Ovary (tissue), 3 donors: Measurements from ENCODE around the gene VPS52.

Experiments used
- EP300 ChIP-seq: sonication (generic); formaldehyde crosslinking; IDR thresholded peaks from one replicate; pipeline ENCODE4 v1.6.1; 2017; ENCODE audit warnings: antibody characterized with exemption
- POLR2A ChIP-seq: fragments of 450-650 bp; IDR thresholded peaks from one replicate; pipeline ENCODE4 v1.6.1; 2017; ENCODE audit warnings: antibody characterized with exemption, mild to moderate bottlenecking, moderate library complexity
- TF ChIP-seq, protein P1 (sequence below), 3 donors: fragments of 450-650 bp in 2 of 3; fragments of 200-600 bp in 1 of 3; IDR thresholded peaks; one replicate each; pipeline versions ENCODE4 v1.5.1 to v1.8.0; 2016 to 2022; ENCODE audit warnings: antibody characterized with exemption in 3 of 3, mild to moderate bottlenecking in 1 of 3
- donor health status: DM: no; HTN: no; CAD: no.

DNA sequence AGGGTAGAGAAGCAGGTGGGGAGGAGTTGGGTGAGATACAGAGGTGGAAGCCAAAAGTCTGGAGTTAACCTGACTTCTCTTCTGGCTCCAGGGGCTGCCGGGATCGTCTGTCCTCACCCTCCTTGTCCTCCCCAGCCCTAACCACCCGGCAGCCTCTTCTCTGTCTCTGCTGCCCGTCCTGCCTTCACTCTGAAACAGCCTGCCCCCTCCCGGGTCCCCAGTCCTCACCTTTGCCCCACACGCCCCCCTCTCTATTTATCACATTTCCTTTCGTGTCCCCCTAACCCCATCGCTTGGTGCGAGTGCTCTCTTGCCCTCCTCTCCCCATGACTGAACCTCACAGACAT is 57.7 kb downstream of the VPS52 start:
- TF ChIP-seq, protein P1, sequence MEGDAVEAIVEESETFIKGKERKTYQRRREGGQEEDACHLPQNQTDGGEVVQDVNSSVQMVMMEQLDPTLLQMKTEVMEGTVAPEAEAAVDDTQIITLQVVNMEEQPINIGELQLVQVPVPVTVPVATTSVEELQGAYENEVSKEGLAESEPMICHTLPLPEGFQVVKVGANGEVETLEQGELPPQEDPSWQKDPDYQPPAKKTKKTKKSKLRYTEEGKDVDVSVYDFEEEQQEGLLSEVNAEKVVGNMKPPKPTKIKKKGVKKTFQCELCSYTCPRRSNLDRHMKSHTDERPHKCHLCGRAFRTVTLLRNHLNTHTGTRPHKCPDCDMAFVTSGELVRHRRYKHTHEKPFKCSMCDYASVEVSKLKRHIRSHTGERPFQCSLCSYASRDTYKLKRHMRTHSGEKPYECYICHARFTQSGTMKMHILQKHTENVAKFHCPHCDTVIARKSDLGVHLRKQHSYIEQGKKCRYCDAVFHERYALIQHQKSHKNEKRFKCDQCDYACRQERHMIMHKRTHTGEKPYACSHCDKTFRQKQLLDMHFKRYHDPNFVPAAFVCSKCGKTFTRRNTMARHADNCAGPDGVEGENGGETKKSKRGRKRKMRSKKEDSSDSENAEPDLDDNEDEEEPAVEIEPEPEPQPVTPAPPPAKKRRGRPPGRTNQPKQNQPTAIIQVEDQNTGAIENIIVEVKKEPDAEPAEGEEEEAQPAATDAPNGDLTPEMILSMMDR (IDR thresholded peaks at IDR 0.05): no peak
- TF ChIP-seq POLR2A: no peak
- no peak for TF ChIP-seq EP300
